ENCODE data around the gene PSMB7. TPM values are rescaled to one million over a fixed set of nuclear protein-coding genes. Genes with fewer than 3 reads are reported as not detected.

PSMB7 gene
- total RNA-seq, 2 donors from 2014 or later = 105 to 175 TPM

DNA sequence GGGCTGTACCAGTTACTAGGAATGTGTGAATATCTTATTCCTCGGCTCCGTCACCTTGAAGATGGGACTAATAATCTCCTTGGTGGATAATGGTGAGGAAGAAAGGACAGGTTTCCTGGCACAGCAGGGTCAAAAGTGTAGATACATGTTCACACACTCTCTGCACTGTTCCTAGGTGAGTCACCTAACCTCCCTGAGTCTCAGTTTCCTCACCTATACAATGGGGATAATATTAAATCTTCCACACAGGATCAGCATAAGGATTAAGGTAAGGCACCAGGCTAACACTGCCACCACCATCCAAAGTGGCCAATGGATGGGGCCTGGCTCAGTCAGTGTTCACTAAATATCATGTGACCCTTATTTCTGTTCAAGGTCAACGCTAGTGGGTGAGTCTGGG, 66.9 kb downstream of the PSMB7 start:
- Mint-ChIP-seq H3K27me3 (no peaks in the 10 kb centered on the region), H3K4me3 (no peak overlapping the region), H3K4me1 (no peaks in the 10 kb centered on the region), H3K27ac (no peak overlapping the region), H3K9me3 (no peaks in the 10 kb centered on the region), H3K36me3 (ENCODE audit: low read depth) (peaks cover 41% of the 10 kb centered on the region)
- ATAC-seq (replicated peaks) = no peak

- Mint-ChIP-seq H3K4me1 (no peaks in the 10 kb centered on the region), H3K4me3 (no peak overlapping the region), H3K36me3 (ENCODE audit: low read depth) (peaks cover 37% of the 10 kb centered on the region), H3K9me3 (no peaks in the 10 kb centered on the region), H3K27ac (no peak overlapping the region), H3K27me3 (no peaks in the 10 kb centered on the region)
- ATAC-seq (replicated peaks) = no peak
Measured at GRCh38 chr9:124347968-124348358, 67.3 kb downstream of the PSMB7 start.

GRCh38 chr9:124347206-124347967, 67.9 kb downstream of the PSMB7 start:
- Mint-ChIP-seq H3K4me1 (no peaks in the 10 kb centered on the region), H3K27ac (no peak overlapping the region), H3K36me3 (ENCODE audit: low read depth) (peaks cover 31% of the 10 kb centered on the region), H3K27me3 (no peaks in the 10 kb centered on the region), H3K4me3 (no peak overlapping the region), H3K9me3 (no peaks in the 10 kb centered on the region)
- ATAC-seq (replicated peaks) = no peak

GRCh38 chr9:124346347-124347163, 68.7 kb downstream of the PSMB7 start:
- no peak for ATAC-seq (replicated peaks)
- H3K27me3 Mint-ChIP-seq = no peaks in the 10 kb centered on the region
- H3K4me1 Mint-ChIP-seq = no peaks in the 10 kb centered on the region
- H3K9me3 Mint-ChIP-seq = no peaks in the 10 kb centered on the region
- no peak overlapping the region for H3K27ac Mint-ChIP-seq
- H3K4me3 Mint-ChIP-seq = no peak overlapping the region
- peaks cover 23% of the 10 kb centered on the region for H3K36me3 Mint-ChIP-seq (ENCODE audit: low read depth)

- Mint-ChIP-seq H3K9me3 (no peaks in the 10 kb centered on the region), H3K4me3 (no peak overlapping the region), H3K4me1 (no peaks in the 10 kb centered on the region), H3K36me3 (ENCODE audit: low read depth) (peaks cover 16% of the 10 kb centered on the region), H3K27ac (no peak overlapping the region), H3K27me3 (no peaks in the 10 kb centered on the region)
- ATAC-seq (replicated peaks) = no peak
Measured at GRCh38 chr9:124345751-124346281, 69.4 kb downstream of the PSMB7 start.

DNA sequence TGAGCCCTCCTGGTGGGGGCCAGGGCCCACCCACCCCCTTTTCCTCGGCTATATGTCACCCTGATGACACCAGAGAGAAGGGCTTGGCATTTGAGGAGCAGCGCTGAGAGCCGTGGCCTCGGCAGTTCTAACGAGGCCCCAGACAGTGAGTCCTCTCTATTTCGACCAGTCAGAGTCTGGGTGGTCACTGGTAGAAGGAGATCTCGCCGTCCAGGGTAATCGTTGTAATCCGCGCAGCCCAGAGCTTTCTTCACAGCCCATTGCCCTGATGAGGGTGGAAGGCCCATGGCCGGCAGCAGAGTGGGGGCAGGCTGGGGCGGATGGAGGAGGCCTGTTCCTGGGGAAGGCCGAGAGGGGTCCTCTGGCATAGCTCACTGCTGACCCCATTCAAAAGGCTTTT, 70.2 kb downstream of the PSMB7 start:
- Mint-ChIP-seq H3K9me3 (no peaks in the 10 kb centered on the region), H3K4me1 (no peaks in the 10 kb centered on the region), H3K4me3 (no peak overlapping the region), H3K27ac (no peak overlapping the region), H3K36me3 (ENCODE audit: low read depth) (peaks cover 11% of the 10 kb centered on the region), H3K27me3 (no peaks in the 10 kb centered on the region)
- ATAC-seq (replicated peaks) = no peak

GRCh38 chr9:124344291-124345050, 70.8 kb downstream of the PSMB7 start:
- Mint-ChIP-seq H3K36me3 (ENCODE audit: low read depth) (peaks cover 8% of the 10 kb centered on the region), H3K4me1 (no peaks in the 10 kb centered on the region)

DNA sequence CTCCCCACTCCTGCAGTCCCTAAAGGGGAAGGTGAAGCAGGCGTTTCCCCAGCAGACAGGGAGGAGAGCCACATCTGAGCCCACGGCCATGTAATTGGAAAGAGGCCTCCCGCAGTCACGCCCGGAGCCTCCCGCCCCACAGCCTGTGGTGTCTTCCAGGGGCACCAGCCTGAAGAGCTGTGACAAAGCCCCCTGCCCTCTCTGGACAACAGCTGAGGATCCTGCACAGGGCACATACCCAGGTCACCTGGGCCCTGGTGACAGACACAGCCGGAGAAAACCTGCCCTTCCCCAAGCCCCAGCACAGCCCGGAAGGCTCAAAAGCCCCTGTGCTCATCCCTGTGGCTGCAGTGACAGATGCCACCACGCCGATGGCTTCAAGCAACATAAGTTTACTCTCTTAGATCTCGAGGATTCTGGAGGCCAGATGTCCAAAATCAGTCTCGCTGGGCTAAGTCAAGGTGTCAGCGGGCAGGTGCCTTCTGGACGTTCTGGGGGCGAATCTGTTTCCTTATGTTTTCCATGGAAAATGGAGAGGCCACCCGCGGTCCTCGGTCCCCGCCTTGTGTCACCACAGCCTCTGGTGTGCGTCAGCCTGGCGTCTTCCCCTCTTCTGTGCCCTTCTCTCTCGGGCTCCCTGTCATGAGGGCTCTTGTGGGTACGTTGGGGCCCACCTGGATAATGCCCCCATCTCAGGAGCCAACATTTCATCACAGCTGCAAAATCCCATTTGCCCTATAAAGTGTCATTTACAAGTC, 71.5 kb downstream of the PSMB7 start:
- Mint-ChIP-seq H3K4me3 (no peak overlapping the region), H3K36me3 (ENCODE audit: low read depth) (peaks cover 4% of the 10 kb centered on the region), H3K9me3 (no peaks in the 10 kb centered on the region), H3K27me3 (no peaks in the 10 kb centered on the region), H3K27ac (no peak overlapping the region), H3K4me1 (no peaks in the 10 kb centered on the region)
- ATAC-seq (replicated peaks) = no peak

More at GRCh38 chr9:124344291-124345050, 70.8 kb downstream of the PSMB7 start:
- Mint-ChIP-seq H3K4me3 (no peak overlapping the region), H3K27ac (no peak overlapping the region), H3K9me3 (no peaks in the 10 kb centered on the region), H3K27me3 (no peaks in the 10 kb centered on the region)
- no peak for ATAC-seq (replicated peaks)

- Mint-ChIP-seq H3K4me3 (no peak overlapping the region), H3K27me3 (no peaks in the 10 kb centered on the region), H3K9me3 (no peaks in the 10 kb centered on the region), H3K27ac (no peak overlapping the region), H3K36me3 (ENCODE audit: low read depth) (peaks cover 7% of the 10 kb centered on the region), H3K4me1 (no peaks in the 10 kb centered on the region)
- ATAC-seq (replicated peaks) = no peak
Measured at GRCh38 chr9:124342776-124343485, 72.3 kb downstream of the PSMB7 start.

DNA sequence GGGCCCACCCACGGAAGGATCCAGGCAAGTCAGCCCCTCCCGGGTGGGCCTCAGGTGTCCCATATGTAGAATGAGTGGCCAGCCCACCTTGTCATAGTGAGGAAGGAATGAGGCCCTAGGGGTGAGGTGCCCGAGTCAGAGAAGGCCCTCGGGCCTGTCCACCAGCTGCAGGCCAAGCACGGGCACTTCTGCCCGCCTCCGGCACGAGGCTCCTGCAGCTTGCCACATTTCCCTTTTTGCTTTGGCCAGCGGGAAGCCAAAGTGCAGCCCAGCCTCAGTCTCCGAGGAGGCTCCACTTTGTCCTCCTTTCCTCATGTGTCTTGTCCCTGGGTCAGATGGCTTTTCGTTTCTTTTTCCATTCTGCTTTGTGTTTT, 72.9 kb downstream of the PSMB7 start:
- Mint-ChIP-seq H3K9me3 (no peaks in the 10 kb centered on the region), H3K27me3 (no peaks in the 10 kb centered on the region), H3K4me1 (no peaks in the 10 kb centered on the region), H3K4me3 (no peak overlapping the region), H3K36me3 (ENCODE audit: low read depth) (peaks cover 8% of the 10 kb centered on the region), H3K27ac (no peak overlapping the region)
- no peak for ATAC-seq (replicated peaks)

DNA sequence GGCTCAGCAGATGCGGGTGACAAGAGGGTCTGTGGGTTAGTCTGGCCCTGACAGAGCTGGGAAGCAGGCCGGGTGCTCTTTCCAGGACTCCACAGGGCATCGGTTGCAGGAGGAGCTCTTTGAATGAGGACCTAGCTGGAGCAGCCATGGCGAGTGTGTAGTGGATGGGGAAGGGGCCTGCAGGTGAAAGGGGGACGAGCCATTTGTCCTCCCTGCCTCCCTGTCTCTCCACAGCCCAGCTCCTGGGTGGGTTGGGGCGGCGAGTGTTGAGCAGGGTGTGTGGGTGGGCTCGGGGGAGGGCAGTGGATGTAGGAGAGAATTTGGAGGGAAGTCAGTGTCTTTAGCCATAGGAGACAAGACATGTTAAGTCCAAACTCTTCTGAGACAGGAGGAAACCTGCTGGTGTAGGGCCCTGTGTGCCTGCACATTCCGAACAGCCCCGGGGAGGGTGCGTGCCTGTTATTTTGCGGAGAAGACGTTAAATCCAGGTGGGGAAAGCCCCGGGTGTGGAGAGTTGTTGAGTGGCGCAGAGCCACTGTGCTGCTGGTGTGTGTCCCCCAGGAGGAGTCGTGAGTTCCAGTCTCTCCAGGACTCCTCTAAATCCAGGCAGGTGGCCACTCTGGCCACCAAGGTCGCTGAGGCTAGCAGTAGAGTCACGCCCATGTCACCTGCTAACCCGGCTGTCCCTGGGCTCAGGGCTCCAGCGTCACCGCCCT, 73.6 kb downstream of the PSMB7 start:
- ATAC-seq (replicated peaks) = no peak
- H3K9me3 Mint-ChIP-seq = no peaks in the 10 kb centered on the region
- no peaks in the 10 kb centered on the region for H3K4me1 Mint-ChIP-seq
- H3K27me3 Mint-ChIP-seq = no peaks in the 10 kb centered on the region
- H3K27ac Mint-ChIP-seq = no peak overlapping the region
- peaks cover 8% of the 10 kb centered on the region for H3K36me3 Mint-ChIP-seq (ENCODE audit: low read depth)
- no peak overlapping the region for H3K4me3 Mint-ChIP-seq

GRCh38 chr9:124340219-124341069, 74.8 kb downstream of the PSMB7 start:
- H3K4me3 Mint-ChIP-seq = no peak overlapping the region

More at GRCh38 chr9:124340219-124341069, 74.8 kb downstream of the PSMB7 start:
- H3K9me3 Mint-ChIP-seq = no peaks in the 10 kb centered on the region
- no peaks in the 10 kb centered on the region for H3K4me1 Mint-ChIP-seq
- no peak for ATAC-seq (replicated peaks)
- no peak overlapping the region for H3K27ac Mint-ChIP-seq
- no peaks in the 10 kb centered on the region for H3K27me3 Mint-ChIP-seq
- H3K36me3 Mint-ChIP-seq (ENCODE audit: low read depth) = peaks cover 8% of the 10 kb centered on the region
